ENCODE data around the gene PKMYT1. TPM values are rescaled to one million over a fixed set of nuclear protein-coding genes. Genes with fewer than 3 reads are reported as not detected.

Gene PKMYT1
- total and polyA plus RNA-seq, 7 experiments from 2014 or later = 0.93 to 89.1 TPM; not detected in 5

GRCh38 chr16:3027489-3027795 lies 47.2 kb upstream of the PKMYT1 start:
- Mint-ChIP-seq H3K4me3 (peak overlapping the region in 2 of 10 donors; percentile 13 to 30), H3K9me3 (no peaks in the 10 kb centered on the region), H3K27ac (no peak overlapping the region), H3K36me3 (peaks cover 0 to 14% (median 3%) of the 10 kb centered on the region in 5 donors), H3K4me1 (peaks cover 27 to 48% (median 42%) of the 10 kb centered on the region in 7 donors), H3K27me3 (peaks cover 12 to 28% (median 16%) of the 10 kb centered on the region in 5 donors)
- DNase-seq = no peak
- no peak overlapping the region for H3K4me3 ChIP-seq (ENCODE audit: low read length)
- intact Hi-C loops (cut with micrococcal nuclease) = loop anchor here in 1 of 2 donors (10.0 kb wide), 2 partner anchors 237 to 493 kb away; partner anchors contain the start of genes CEMP1 and PDPK1
- H3K27ac ChIP-seq (ENCODE audit: low read depth, low read length) = no peak overlapping the region
- CTCF ChIA-PET = interaction anchor here (0.7 to 9.2 kb wide), 14 partner anchors 8 to 367 kb away, joined by 3 to 98 read pairs (median 6); partner anchors contain the start of genes CLDN6, IL32 and TNFRSF12A
- H3K27me3 ChIP-seq (ENCODE audit: control insufficient read depth in 2 of 2, insufficient read depth in 2 of 2, low read length in 2 of 2) = peaks cover 5 to 6% of the 10 kb centered on the region in 2 donors
- H3K9me3 ChIP-seq (ENCODE audit: control insufficient read depth in 2 of 3, low read length in 3 of 3) = no peaks in the 10 kb centered on the region
- ATAC-seq = no peak
- H3K36me3 ChIP-seq (ENCODE audit: control insufficient read depth in 2 of 3, insufficient read depth in 3 of 3, low read length in 3 of 3) = peaks cover 0 to 20% (median 0%) of the 10 kb centered on the region in 3 experiments
- peaks cover 31 to 35% of the 10 kb centered on the region in 2 donors for H3K4me1 ChIP-seq (ENCODE audit: control insufficient read depth in 2 of 2, insufficient read depth in 2 of 2, low read length in 2 of 2)
- POLR2A ChIA-PET = interaction anchor here (0.5 to 2.3 kb wide), 8 partner anchors 20 to 182 kb away, joined by 3 to 17 read pairs (median 4); partner anchors contain the start of gene ZNF213

- Histone ChIP-seq H3K36me3 (ENCODE audit: control insufficient read depth in 2 of 3, insufficient read depth in 3 of 3, low read length in 3 of 3) (peaks cover 0 to 20% (median 0%) of the 10 kb centered on the region in 3 experiments), H3K27ac (ENCODE audit: low read depth, low read length) (no peak overlapping the region), H3K4me3 (ENCODE audit: low read length) (no peak overlapping the region), H3K4me1 (ENCODE audit: control insufficient read depth in 2 of 2, insufficient read depth in 2 of 2, low read length in 2 of 2) (peaks cover 37 to 41% of the 10 kb centered on the region in 2 donors), H3K27me3 (ENCODE audit: control insufficient read depth in 2 of 2, insufficient read depth in 2 of 2, low read length in 2 of 2) (peaks cover 0 to 5% of the 10 kb centered on the region in 2 donors), H3K9me3 (ENCODE audit: control insufficient read depth in 2 of 3, low read length in 3 of 3) (no peaks in the 10 kb centered on the region)
- CTCF ChIA-PET = interaction anchor here (0.7 to 9.2 kb wide), 11 partner anchors 12 to 367 kb away, joined by 3 to 98 read pairs (median 6); partner anchors contain the start of gene IL32
- intact Hi-C loops (cut with micrococcal nuclease) = loop anchor here in 1 of 2 donors (10.0 kb wide), 2 partner anchors 238 to 492 kb away; partner anchors contain the start of genes CEMP1 and PDPK1
- DNase-seq (no peak), ATAC-seq (no peak)
- peaks cover 10 to 25% (median 13%) of the 10 kb centered on the region in 5 donors for H3K27me3 Mint-ChIP-seq
- no peak overlapping the region for H3K4me3 Mint-ChIP-seq
- peaks cover 0 to 14% (median 3%) of the 10 kb centered on the region in 5 donors for H3K36me3 Mint-ChIP-seq
- H3K9me3 Mint-ChIP-seq = no peaks in the 10 kb centered on the region
- no peak overlapping the region for H3K27ac Mint-ChIP-seq
- POLR2A ChIA-PET = interaction anchor here (1.5 to 2.3 kb wide), 4 partner anchors 19 to 106 kb away, joined by 3 to 17 read pairs (median 7); no protein-coding TSS in a partner anchor
- H3K4me1 Mint-ChIP-seq = peaks cover 27 to 54% (median 46%) of the 10 kb centered on the region in 7 donors
These were observed 46.6 kb upstream of the PKMYT1 start for GRCh38 chr16:3026609-3027488.

- peaks cover 0 to 14% (median 3%) of the 10 kb centered on the region in 5 donors for H3K36me3 Mint-ChIP-seq
- H3K4me3 Mint-ChIP-seq = no peak overlapping the region
- Histone ChIP-seq H3K4me3 (ENCODE audit: low read length) (no peak overlapping the region), H3K27me3 (ENCODE audit: control insufficient read depth in 2 of 2, insufficient read depth in 2 of 2, low read length in 2 of 2) (peaks cover 0 to 5% of the 10 kb centered on the region in 2 donors), H3K36me3 (ENCODE audit: control insufficient read depth in 2 of 3, insufficient read depth in 3 of 3, low read length in 3 of 3) (peaks cover 0 to 20% (median 0%) of the 10 kb centered on the region in 3 experiments), H3K27ac (ENCODE audit: low read depth, low read length) (no peak overlapping the region), H3K4me1 (ENCODE audit: control insufficient read depth in 2 of 2, insufficient read depth in 2 of 2, low read length in 2 of 2) (peaks cover 46 to 47% of the 10 kb centered on the region in 2 donors), H3K9me3 (ENCODE audit: control insufficient read depth in 2 of 3, low read length in 3 of 3) (no peaks in the 10 kb centered on the region)
- CTCF ChIA-PET = interaction anchor here (0.7 to 9.2 kb wide), 2 partner anchors 22 to 103 kb away, joined by 4 to 98 read pairs; no protein-coding TSS in a partner anchor
- DNase-seq (no peak), ATAC-seq (no peak)
- H3K27ac Mint-ChIP-seq = no peak overlapping the region
- POLR2A ChIA-PET = interaction anchor here (1.0 kb wide), 1 partner anchor 16 kb away, joined by 3 read pairs; no protein-coding TSS in a partner anchor
- H3K4me1 Mint-ChIP-seq = peaks cover 27 to 62% (median 50%) of the 10 kb centered on the region in 7 donors
- H3K9me3 Mint-ChIP-seq = no peaks in the 10 kb centered on the region
- peaks cover 10 to 22% (median 11%) of the 10 kb centered on the region in 5 donors for H3K27me3 Mint-ChIP-seq
- intact Hi-C loops (cut with micrococcal nuclease) = loop anchor here in 1 of 2 donors (10.0 kb wide), 2 partner anchors 239 to 491 kb away; partner anchors contain the start of genes CEMP1 and PDPK1
These were observed 45.7 kb upstream of the PKMYT1 start for GRCh38 chr16:3026003-3026378.

- Histone ChIP-seq H3K36me3 (ENCODE audit: control insufficient read depth in 2 of 3, insufficient read depth in 3 of 3, low read length in 3 of 3) (peaks cover 0 to 20% (median 0%) of the 10 kb centered on the region in 3 experiments), H3K4me1 (ENCODE audit: control insufficient read depth in 2 of 2, insufficient read depth in 2 of 2, low read length in 2 of 2) (peaks cover 51% of the 10 kb centered on the region in 2 donors), H3K4me3 (ENCODE audit: low read length) (no peak overlapping the region), H3K27ac (ENCODE audit: low read depth, low read length) (no peak overlapping the region), H3K27me3 (ENCODE audit: control insufficient read depth in 2 of 2, insufficient read depth in 2 of 2, low read length in 2 of 2) (peaks cover 0 to 5% of the 10 kb centered on the region in 2 donors), H3K9me3 (ENCODE audit: control insufficient read depth in 2 of 3, low read length in 3 of 3) (no peaks in the 10 kb centered on the region)
- no peak for DNase-seq
- ATAC-seq = no peak
- Mint-ChIP-seq H3K36me3 (peaks cover 0 to 14% (median 3%) of the 10 kb centered on the region in 5 donors), H3K9me3 (no peaks in the 10 kb centered on the region), H3K27me3 (peaks cover 6 to 17% (median 11%) of the 10 kb centered on the region in 5 donors), H3K4me3 (peak overlapping the region in 3 of 10 donors; percentile 9 to 53 (median 25)), H3K4me1 (peaks cover 27 to 64% (median 53%) of the 10 kb centered on the region in 7 donors), H3K27ac (no peak overlapping the region)
- ChIA-PET CTCF (interaction anchor here (0.7 to 9.2 kb wide), 3 partner anchors 22 to 103 kb away, joined by 4 to 98 read pairs (median 4); no protein-coding TSS in a partner anchor), POLR2A (interaction anchor here (1.0 kb wide), 1 partner anchor 15 kb away, joined by 3 read pairs; no protein-coding TSS in a partner anchor)
- intact Hi-C loops (cut with micrococcal nuclease) = loop anchor here in 1 of 2 donors (10.0 kb wide), 2 partner anchors 239 to 491 kb away; partner anchors contain the start of genes CEMP1 and PDPK1
These were observed 45.1 kb upstream of the PKMYT1 start for GRCh38 chr16:3025032-3026002.

GRCh38 chr16:3023669-3024478 lies 43.6 kb upstream of the PKMYT1 start, which contains the start of the genes HCFC1R1 and THOC6:
Gene HCFC1R1, minus strand, starts transcription at chr16:3023942. Its CDS starts 1 bp downstream, at chr16:3023941.
Gene THOC6, plus strand, starts transcription at chr16:3024035. Its CDS starts 292 bp downstream, at chr16:3024327.
- H3K4me3 Mint-ChIP-seq = peak within 1 kb of the TSS; percentile 78 to 98 (median 92)
- Histone ChIP-seq H3K4me3 (ENCODE audit: low read length) (peak within 1 kb of the TSS; percentile 87), H3K27me3 (ENCODE audit: control insufficient read depth in 2 of 2, insufficient read depth in 2 of 2, low read length in 2 of 2) (peaks cover 0 to under 1% of the 10 kb centered on the region in 2 donors), H3K36me3 (ENCODE audit: control insufficient read depth in 2 of 3, insufficient read depth in 3 of 3, low read length in 3 of 3) (peaks cover 0 to 20% (median 0%) of the 10 kb centered on the region in 3 experiments), H3K4me1 (ENCODE audit: control insufficient read depth in 2 of 2, insufficient read depth in 2 of 2, low read length in 2 of 2) (peaks cover 42 to 50% of the 10 kb centered on the region in 2 donors), H3K27ac (ENCODE audit: low read depth, low read length) (peak within 1 kb of the TSS; percentile 98), H3K9me3 (ENCODE audit: control insufficient read depth in 2 of 3, low read length in 3 of 3) (no peaks in the 10 kb centered on the region)
- peaks cover 0 to 14% (median 3%) of the 10 kb centered on the region in 5 donors for H3K36me3 Mint-ChIP-seq
- peak; percentile 86 to 96 (median 96) for DNase-seq
- H3K27me3 Mint-ChIP-seq = peaks cover 0 to 5% (median 2%) of the 10 kb centered on the region in 5 donors
- ATAC-seq = peak; percentile 89
- H3K27ac Mint-ChIP-seq = peak within 1 kb of the TSS; percentile 85 to 99 (median 96)
- POLR2A ChIA-PET = interaction anchor here (0.6 to 2.9 kb wide), 13 partner anchors 10 to 111 kb away, joined by 3 to 11 read pairs (median 4); partner anchors contain the start of genes CLDN9 and ZNF213
- CTCF ChIA-PET = interaction anchor here (1.8 to 3.3 kb wide), 2 partner anchors 20 to 111 kb away, joined by 5 to 11 read pairs; partner anchors contain the start of gene ZNF213
- H3K9me3 Mint-ChIP-seq = no peaks in the 10 kb centered on the region
- H3K4me1 Mint-ChIP-seq = peaks cover 15 to 62% (median 50%) of the 10 kb centered on the region in 7 donors
- intact Hi-C loops (cut with micrococcal nuclease) = loop anchor here (1.0 to 10.0 kb wide), 12 partner anchors 20 to 1228 kb away; partner anchors contain the start of genes PAQR4 (in 2 of the 2), CEMP1 (in 1 of the 2), CLUAP1 (in 1 of the 2) and ELOB (in 1 of the 2)
